Subcutaneous abdominal adipose tissue (tissue), 5 donors: ENCODE measurements around the gene CLNS1A.
A peak's percentile ranks its signal among the peaks of the same experiment; 100 is the strongest.
"Not testable (repeated sequence)": the region's sequence is repeated elsewhere in the genome, so short reads cannot be mapped to it uniquely, and the experiment has no call there.

Source experiments
- H3K27ac ChIP-seq: one replicate; pipeline ENCODE4 v1.7.0; 2013; ENCODE audit warnings: low read depth, mild to moderate bottlenecking, inconsistent platforms, low read length, moderate library complexity
- H3K27me3 ChIP-seq, 5 donors: one replicate each; pipeline ENCODE4 v1.7.0; 2013; ENCODE audit warnings: low read length in 5 of 5, inconsistent platforms in 1 of 5; ENCODE audit not compliant: control insufficient read depth in 5 of 5, insufficient read depth in 4 of 5
- H3K36me3 ChIP-seq, 5 donors: one replicate each; pipeline ENCODE4 v1.7.0; 2013; ENCODE audit warnings: low read length in 5 of 5; ENCODE audit not compliant: control insufficient read depth in 5 of 5, insufficient read depth in 5 of 5
- H3K4me1 ChIP-seq, 5 donors: one replicate each; pipeline ENCODE4 v1.7.0; 2013; ENCODE audit warnings: low read length in 5 of 5, mild to moderate bottlenecking in 3 of 5, moderate library complexity in 1 of 5; ENCODE audit not compliant: control insufficient read depth in 5 of 5, insufficient read depth in 5 of 5
- H3K4me3 ChIP-seq, 5 donors: one replicate each; pipeline ENCODE4 v1.7.0; 2013; ENCODE audit warnings: low read length in 5 of 5, low read depth in 1 of 5
- H3K9ac ChIP-seq, 5 donors: one replicate each; pipeline ENCODE4 v1.7.0; 2013; ENCODE audit warnings: low read length in 5 of 5, mild to moderate bottlenecking in 4 of 5, moderate library complexity in 3 of 5
- H3K9me3 ChIP-seq, 5 donors: one replicate each; pipeline ENCODE4 v1.7.0; 2013; ENCODE audit warnings: low read length in 5 of 5; ENCODE audit not compliant: control insufficient read depth in 5 of 5
- donor health status: healthy.
- donor health status: healthy.
- donor health status: healthy.
- donor health status: healthy.
- donor health status: healthy.

Gene CLNS1A

GRCh38 chr11:77658213-77659013, 20.8 kb upstream of the CLNS1A start:
- H3K9ac ChIP-seq = no peak overlapping the region
- H3K27ac ChIP-seq = no peak overlapping the region
- H3K27me3 ChIP-seq = no peaks in the 10 kb centered on the region
- H3K4me1 ChIP-seq = no peaks in the 10 kb centered on the region
- H3K9me3 ChIP-seq = no peaks in the 10 kb centered on the region
- H3K4me3 ChIP-seq = no peak overlapping the region
- H3K36me3 ChIP-seq = peaks cover 0 to 3% (median 0%) of the 10 kb centered on the region in 5 donors

- H3K27ac ChIP-seq = no peak overlapping the region
- no peak overlapping the region for H3K4me3 ChIP-seq
- peaks cover 0 to 3% (median 0%) of the 10 kb centered on the region in 5 donors for H3K36me3 ChIP-seq
- H3K9me3 ChIP-seq = no peaks in the 10 kb centered on the region
- no peak overlapping the region for H3K9ac ChIP-seq
- no peaks in the 10 kb centered on the region for H3K27me3 ChIP-seq
- H3K4me1 ChIP-seq = no peaks in the 10 kb centered on the region
Measured at GRCh38 chr11:77656362-77656761, 18.8 kb upstream of the CLNS1A start.

- Histone ChIP-seq H3K9me3 (no peaks in the 10 kb centered on the region), H3K27me3 (no peaks in the 10 kb centered on the region), H3K9ac (no peak overlapping the region), H3K27ac (no peak overlapping the region), H3K4me1 (no peaks in the 10 kb centered on the region), H3K4me3 (no peak overlapping the region), H3K36me3 (no peaks in the 10 kb centered on the region)
Measured at GRCh38 chr11:77654770-77655434, 17.3 kb upstream of the CLNS1A start.

GRCh38 chr11:77650123-77650522, 12.5 kb upstream of the CLNS1A start:
- no peak overlapping the region for H3K27ac ChIP-seq
- no peak overlapping the region for H3K4me3 ChIP-seq
- no peaks in the 10 kb centered on the region for H3K36me3 ChIP-seq

GRCh38 chr11:77647654-77648305, 10.2 kb upstream of the CLNS1A start:
- no peak overlapping the region for H3K27ac ChIP-seq
- H3K27me3 ChIP-seq = no peaks in the 10 kb centered on the region
- no peak overlapping the region for H3K9ac ChIP-seq
- H3K36me3 ChIP-seq = no peaks in the 10 kb centered on the region
- H3K4me3 ChIP-seq = no peak overlapping the region
- H3K9me3 ChIP-seq = no peaks in the 10 kb centered on the region
- H3K4me1 ChIP-seq = peaks cover 0 to 3% (median 0%) of the 10 kb centered on the region in 5 donors

More at GRCh38 chr11:77650123-77650522, 12.5 kb upstream of the CLNS1A start:
- Histone ChIP-seq H3K9ac (no peak overlapping the region), H3K4me1 (peaks cover 0 to 3% (median 0%) of the 10 kb centered on the region in 5 donors), H3K27me3 (no peaks in the 10 kb centered on the region), H3K9me3 (no peaks in the 10 kb centered on the region)

DNA sequence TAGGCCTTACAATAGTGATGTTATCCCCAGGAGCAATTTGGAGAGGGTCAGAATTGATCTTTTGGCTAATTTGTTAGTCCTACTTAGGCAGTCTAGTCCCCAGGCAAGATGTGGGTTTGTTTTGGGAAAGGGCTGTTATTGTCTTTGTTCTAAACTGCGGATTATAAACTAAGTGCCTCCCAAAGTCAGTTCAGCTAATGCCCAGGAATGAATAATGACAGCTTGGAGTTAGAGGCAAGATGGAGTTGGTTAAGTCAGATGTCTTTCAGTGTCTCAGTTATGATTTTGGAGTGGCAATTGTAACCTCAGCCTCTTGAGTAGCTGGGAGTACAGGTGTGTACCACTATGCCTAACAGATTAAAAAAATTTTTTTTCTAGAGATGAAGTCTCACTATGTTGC, 7.3 kb upstream of the CLNS1A start:
- Histone ChIP-seq H3K9me3 (no peaks in the 10 kb centered on the region), H3K4me3 (no peak overlapping the region), H3K27me3 (no peaks in the 10 kb centered on the region), H3K27ac (no peak overlapping the region), H3K9ac (no peak overlapping the region), H3K4me1 (peaks cover 0 to 3% (median 0%) of the 10 kb centered on the region in 5 donors), H3K36me3 (no peaks in the 10 kb centered on the region)

GRCh38 chr11:77642228-77642627, 4.6 kb upstream of the CLNS1A start:
- Histone ChIP-seq H3K27me3 (no peaks in the 10 kb centered on the region), H3K4me3 (no peak overlapping the region), H3K9ac (no peak overlapping the region), H3K4me1 (peaks cover 0 to 11% (median 8%) of the 10 kb centered on the region in 5 donors), H3K9me3 (no peaks in the 10 kb centered on the region), H3K27ac (no peak overlapping the region), H3K36me3 (no peaks in the 10 kb centered on the region)

DNA sequence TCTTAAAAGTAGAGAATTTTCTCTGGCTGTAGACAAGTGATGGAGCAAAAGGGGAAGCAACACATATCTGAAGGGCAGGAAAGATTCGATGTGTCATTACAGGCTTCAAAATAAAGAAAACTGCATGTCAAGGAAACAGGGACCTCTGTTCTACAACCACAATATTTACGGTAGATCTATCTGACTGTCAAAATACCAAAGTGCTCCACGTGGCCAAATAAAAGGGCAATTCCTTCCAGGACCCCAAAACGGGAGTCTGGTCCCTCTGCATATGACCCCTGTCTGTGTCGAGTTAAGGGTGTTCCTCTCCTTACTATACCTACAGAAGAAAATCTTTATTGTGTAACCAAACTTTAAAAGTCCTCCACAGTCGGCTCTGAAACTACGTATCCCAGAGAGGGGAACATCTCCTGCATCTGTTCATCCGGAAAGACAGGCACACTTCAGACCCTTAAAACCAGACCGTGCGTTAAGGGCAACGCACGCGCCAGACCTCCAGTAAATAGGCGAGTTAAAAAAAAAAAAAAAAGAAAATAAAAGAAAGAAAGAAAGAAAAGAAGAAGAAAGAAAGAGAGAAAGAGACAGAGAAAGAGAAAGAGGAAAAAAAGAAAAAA, 756 bp downstream of the CLNS1A start:
- Histone ChIP-seq H3K27ac (peak overlapping the region; percentile 84), H3K4me3 (peak overlapping the region; percentile 65 to 96 (median 93)), H3K9ac (peak overlapping the region; percentile 44 to 90 (median 89)), H3K4me1 (peaks cover 5 to 29% (median 20%) of the 10 kb centered on the region in 5 donors), H3K9me3 (no peaks in the 10 kb centered on the region), H3K36me3 (no peaks in the 10 kb centered on the region), H3K27me3 (no peaks in the 10 kb centered on the region)

DNA sequence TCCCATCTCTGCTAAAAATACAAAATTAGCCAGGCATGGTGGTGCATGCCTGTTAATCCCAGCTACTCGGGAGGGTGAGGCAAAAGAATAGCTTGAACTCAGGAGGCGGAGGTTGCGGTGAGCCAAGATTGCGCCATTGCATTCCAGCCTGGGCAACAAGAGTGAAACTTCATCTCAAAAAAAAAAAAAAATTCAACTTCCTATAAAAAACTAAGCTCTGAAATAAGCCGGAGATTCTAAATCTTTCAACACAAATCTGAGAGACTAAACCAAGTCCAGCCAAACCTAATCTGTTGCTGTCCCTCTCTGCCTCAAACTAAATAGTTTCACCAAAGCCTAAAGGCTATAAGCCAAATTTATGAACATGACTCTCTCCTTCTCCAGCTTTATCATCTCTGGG, 3.7 kb downstream of the CLNS1A start:
- Histone ChIP-seq H3K9ac (peak overlapping the region in 1 of 5 donors; percentile 21), H3K4me1 (peaks cover 5 to 29% (median 20%) of the 10 kb centered on the region in 5 donors)
- H3K9me3 ChIP-seq, H3K4me3 ChIP-seq, H3K27me3 ChIP-seq, H3K27ac ChIP-seq, H3K36me3 ChIP-seq: not testable (repeated sequence)
